Glutamatergic neuron (in vitro differentiated cells): ENCODE data around the gene MTCH1. TPM values are rescaled to one million over a fixed set of nuclear protein-coding genes. Genes with fewer than 3 reads are reported as not detected.

Experiments
- DNase-seq: peaks from one replicate; pipeline ENCODE4 v3.0.0; 2022
- H3K27ac Mint-ChIP-seq: one replicate; pipeline ENCODE4 v1.8.0; 2020; ENCODE audit warnings: mild to moderate bottlenecking, mixed read lengths, inconsistent platforms; ENCODE audit not compliant: unreplicated experiment
- H3K27me3 Mint-ChIP-seq: one replicate; pipeline ENCODE4 v1.8.0; 2020; ENCODE audit warnings: mild to moderate bottlenecking, moderate library complexity, mixed read lengths, inconsistent platforms; ENCODE audit not compliant: unreplicated experiment
- H3K36me3 Mint-ChIP-seq: one replicate; pipeline ENCODE4 v1.8.0; 2020; ENCODE audit warnings: mild to moderate bottlenecking, mixed read lengths, inconsistent platforms; ENCODE audit not compliant: unreplicated experiment
- H3K4me1 Mint-ChIP-seq: one replicate; pipeline ENCODE4 v1.8.0; 2020; ENCODE audit warnings: mild to moderate bottlenecking, low read depth, mixed read lengths, inconsistent platforms; ENCODE audit not compliant: unreplicated experiment
- H3K4me3 Mint-ChIP-seq: one replicate; pipeline ENCODE4 v1.8.0; 2020; ENCODE audit warnings: mild to moderate bottlenecking, mixed read lengths, inconsistent platforms; ENCODE audit not compliant: unreplicated experiment
- H3K9me3 Mint-ChIP-seq: one replicate; pipeline ENCODE4 v1.8.0; 2020; ENCODE audit warnings: mild to moderate bottlenecking, moderate library complexity, mixed read lengths, inconsistent platforms; ENCODE audit not compliant: unreplicated experiment
- CTCF ChIP-seq: fragments of 200-600 bp; sonication (generic); IDR thresholded peaks from one replicate; pipeline ENCODE4 v1.5.0; 2021; ENCODE audit not compliant: partially characterized antibody, unreplicated experiment
- total RNA-seq: library from RNA; stranded (reverse); fragmentation: NEBNext Ultra II Directional; extraction: Animal tissue kit (Norgen Biotek cat#: 25700); gene quantifications from one replicate; pipeline ENCODE4 v1.2.1, GENCODE V29; 2021; ENCODE audit not compliant: unreplicated experiment

MTCH1 gene
- total RNA-seq, 1 donor from 2014 or later = 179 TPM

- Mint-ChIP-seq H3K4me3 (no peak overlapping the region), H3K27me3 (peaks cover 1% of the 10 kb centered on the region), H3K36me3 (no peaks in the 10 kb centered on the region), H3K27ac (no peak overlapping the region), H3K9me3 (peaks cover 6% of the 10 kb centered on the region), H3K4me1 (no peaks in the 10 kb centered on the region)
- DNase-seq = no peak
- no peak for TF ChIP-seq CTCF
Measured at GRCh38 chr6:36956446-36956820, 29.6 kb downstream of the MTCH1 start.

- Mint-ChIP-seq H3K9me3 (peaks cover 2% of the 10 kb centered on the region), H3K27me3 (peaks cover 1% of the 10 kb centered on the region), H3K36me3 (no peaks in the 10 kb centered on the region), H3K27ac (no peak overlapping the region), H3K4me1 (no peaks in the 10 kb centered on the region), H3K4me3 (no peak overlapping the region)
- no peak for TF ChIP-seq CTCF
- DNase-seq = no peak
Measured at GRCh38 chr6:36955671-36956445, 30.1 kb downstream of the MTCH1 start.

- Mint-ChIP-seq H3K4me1 (no peaks in the 10 kb centered on the region), H3K36me3 (no peaks in the 10 kb centered on the region), H3K27me3 (peaks cover 1% of the 10 kb centered on the region), H3K9me3 (peaks cover 2% of the 10 kb centered on the region), H3K4me3 (no peak overlapping the region), H3K27ac (no peak overlapping the region)
- no peak for DNase-seq
- TF ChIP-seq CTCF = no peak
Measured at GRCh38 chr6:36955136-36955535, 30.9 kb downstream of the MTCH1 start.

GRCh38 chr6:36954262-36954931 lies 31.6 kb downstream of the MTCH1 start, which contains the start of gene PI16:
PI16 (plus strand) TSS chr6:36954738; CDS start chr6:36954761, 23 bp downstream.
- Mint-ChIP-seq H3K36me3 (no peaks in the 10 kb centered on the region), H3K27me3 (peaks cover 1% of the 10 kb centered on the region), H3K4me3 (no peak within 1 kb of the TSS), H3K9me3 (peaks cover 2% of the 10 kb centered on the region), H3K27ac (no peak within 1 kb of the TSS), H3K4me1 (no peaks in the 10 kb centered on the region)
- DNase-seq = no peak
- no peak for TF ChIP-seq CTCF

- no peak for DNase-seq
- no peak overlapping the region for H3K4me3 Mint-ChIP-seq
- H3K4me1 Mint-ChIP-seq = no peaks in the 10 kb centered on the region
- no peak overlapping the region for H3K27ac Mint-ChIP-seq
- TF ChIP-seq CTCF = no peak
- H3K27me3 Mint-ChIP-seq = peaks cover 1% of the 10 kb centered on the region
- H3K36me3 Mint-ChIP-seq = no peaks in the 10 kb centered on the region
- peaks cover 2% of the 10 kb centered on the region for H3K9me3 Mint-ChIP-seq
Measured at GRCh38 chr6:36953931-36954261, 32.1 kb downstream of the MTCH1 start.
